ENCODE results near the gene HIRIP3. TPM values are rescaled to one million over a fixed set of nuclear protein-coding genes. Genes with fewer than 3 reads are reported as not detected.
A peak's percentile ranks its signal among the peaks of the same experiment; 100 is the strongest.

HIRIP3 gene
- total and polyA plus RNA-seq, 2 of the 13 experiments (the other 11 are each of a cell fraction or from before 2014, with no cell fraction given), result 12.6 to 17.2 TPM

GRCh38 chr16:29973384-29974246 lies 21.8 kb downstream of the HIRIP3 start, which contains the start of gene TAOK2 (continued):
- peak; percentile 87 for TF ChIP-seq MAZ (IDR thresholded peaks at IDR 0.05; ENCODE audit: borderline replicate concordance, low read depth, low read length)
- TF ChIP-seq MAZ (CRISPR knock-in tag; IDR thresholded peaks at IDR 0.05; ENCODE audit: low read depth), result peak; percentile 99; the same call in 1 of the 2 replicates
- peak; percentile 49; the same call in 1 of the 2 replicates for TF ChIP-seq RXRB (CRISPR knock-in tag; IDR thresholded peaks at IDR 0.05; ENCODE audit: borderline replicate concordance)
- TF ChIP-seq ZNF276 (CRISPR knock-in tag; IDR thresholded peaks at IDR 0.05; ENCODE audit: low read depth), result peak; percentile 76; the same call in 1 of the 2 replicates
- TF ChIP-seq ZKSCAN5 (CRISPR knock-in tag; IDR thresholded peaks at IDR 0.05), result 0 out of 2 replicates have a peak, but pooled peaks have one; percentile 32
- no peak for TF ChIP-seq KDM1A (CRISPR knock-in tag; IDR thresholded peaks at IDR 0.05)
- TF ChIP-seq ZNF598 (CRISPR knock-in tag; IDR thresholded peaks at IDR 0.05; ENCODE audit: borderline replicate concordance), result peak; percentile 82
- peak; percentile 17; the same call in 1 of the 2 replicates for TF ChIP-seq ZBTB26 (CRISPR knock-in tag; IDR thresholded peaks at IDR 0.05; ENCODE audit: borderline replicate concordance)
- no peak; the same call in 1 of the 2 replicates for TF ChIP-seq ZNF446 (CRISPR knock-in tag; IDR thresholded peaks at IDR 0.05)
- peak; percentile 57; the same call in 1 of the 2 replicates for TF ChIP-seq THAP9 (CRISPR knock-in tag; IDR thresholded peaks at IDR 0.05; ENCODE audit: borderline replicate concordance)
- no peak for TF ChIP-seq WIZ (CRISPR knock-in tag; IDR thresholded peaks at IDR 0.05)
- no peak for TF ChIP-seq ARID2 (CRISPR knock-in tag; IDR thresholded peaks at IDR 0.05; ENCODE audit: borderline replicate concordance)
- TF ChIP-seq PPARG (CRISPR knock-in tag; conservative IDR thresholded peaks at IDR 0.05), result peak; percentile 71
- TF ChIP-seq RCOR2 (CRISPR knock-in tag; IDR thresholded peaks at IDR 0.05), result no peak
- TF ChIP-seq KLF9 (CRISPR knock-in tag; IDR thresholded peaks at IDR 0.05; ENCODE audit: low read depth), result peak; percentile 77; the same call in 1 of the 2 replicates
- TF ChIP-seq ZSCAN20 (CRISPR knock-in tag; IDR thresholded peaks at IDR 0.05; ENCODE audit: borderline replicate concordance), result 0 out of 2 replicates have a peak, but pooled peaks have one; percentile 60
- TF ChIP-seq ZGPAT (CRISPR knock-in tag; IDR thresholded peaks at IDR 0.05), result peak; percentile 95
- TF ChIP-seq AGO1 (IDR thresholded peaks at IDR 0.05; ENCODE audit: low read depth, low read length, poor library complexity, severe bottlenecking), result peak; percentile 97
- no peak for TF ChIP-seq SMC3 (IDR thresholded peaks at IDR 0.05; ENCODE audit: low read length)
- no peak for TF ChIP-seq HNRNPUL1 (IDR thresholded peaks at IDR 0.05; ENCODE audit: low read depth, low read length)
- peak; percentile 66 for TF ChIP-seq TMF1 (CRISPR knock-in tag; IDR thresholded peaks at IDR 0.05; ENCODE audit: low read depth)
- peak; percentile 99 for TF ChIP-seq MEIS1 (CRISPR knock-in tag; IDR thresholded peaks at IDR 0.05; ENCODE audit: borderline replicate concordance)

Measured in HepG2 (cell line).